Cardiac septum (tissue), 1 donor: Measurements from ENCODE around the gene RNASEL. TPM values are rescaled to one million over a fixed set of nuclear protein-coding genes. Genes with fewer than 3 reads are reported as not detected.

Source experiments
- DNase-seq: peaks from one replicate; pipeline ENCODE4 v3.0.0-alpha.2; 2020; ENCODE audit warnings: low spot score
- intact Hi-C: fragments of 100-400 bp; cut with DNase I; formaldehyde crosslinking; loops from one replicate; pipeline ENCODE4 v1.14.0; 2022
- total RNA-seq: library from RNA; stranded (reverse); fragmentation: NEBNext Ultra II Directional; extraction: Animal tissue kit (Norgen Biotek cat#: 25700); gene quantifications from one replicate; pipeline ENCODE4 v1.2.1, GENCODE V29; 2021
- donor health status: DM: no; HTN: no; CAD: no.

RNASEL gene
- total RNA-seq, 1 donor from 2014 or later = 3.3 TPM

GRCh38 chr1:182624577-182624976 lies 35.5 kb upstream of the RNASEL start:
- no peak for DNase-seq
- intact Hi-C loops = no loop called here

- intact Hi-C loops = no loop called here
- DNase-seq = no peak
Observed at GRCh38 chr1:182622901-182623528, 34.0 kb upstream of the RNASEL start.

GRCh38 chr1:182621906-182622305 lies 32.9 kb upstream of the RNASEL start:
- no peak for DNase-seq
- intact Hi-C loops = no loop called here

GRCh38 chr1:182620924-182621585 lies 32.0 kb upstream of the RNASEL start:
- intact Hi-C loops = no loop called here
- no peak for DNase-seq

GRCh38 chr1:182617734-182618351 lies 28.8 kb upstream of the RNASEL start:
- intact Hi-C loops = loop anchor here (5.0 kb wide), 1 partner anchor 59 kb away; no protein-coding TSS in a partner anchor
- no peak for DNase-seq

GRCh38 chr1:182617014-182617429 lies 28.0 kb upstream of the RNASEL start:
- DNase-seq = no peak
- intact Hi-C loops = loop anchor here (5.0 kb wide), 1 partner anchor 60 kb away; no protein-coding TSS in a partner anchor

GRCh38 chr1:182616130-182617013 lies 27.3 kb upstream of the RNASEL start:
- intact Hi-C loops = loop anchor here (5.0 kb wide), 1 partner anchor 61 kb away; no protein-coding TSS in a partner anchor

GRCh38 chr1:182615468-182616129 lies 26.5 kb upstream of the RNASEL start:
- DNase-seq = no peak

More at GRCh38 chr1:182616130-182617013, 27.3 kb upstream of the RNASEL start:
- DNase-seq = peak; percentile 83

GRCh38 chr1:182614796-182615454 lies 25.9 kb upstream of the RNASEL start:
- intact Hi-C loops = loop anchor here (5.0 kb wide), 1 partner anchor 62 kb away; no protein-coding TSS in a partner anchor
- peak; percentile 94 for DNase-seq

More at GRCh38 chr1:182615468-182616129, 26.5 kb upstream of the RNASEL start:
- intact Hi-C loops = loop anchor here (5.0 kb wide), 1 partner anchor 62 kb away; no protein-coding TSS in a partner anchor

- intact Hi-C loops = no loop called here
- DNase-seq = no peak
Observed at GRCh38 chr1:182611787-182612186, 22.7 kb upstream of the RNASEL start.

GRCh38 chr1:182611326-182611725 lies 22.3 kb upstream of the RNASEL start:
- intact Hi-C loops = no loop called here
- no peak for DNase-seq

GRCh38 chr1:182610606-182611194 lies 21.6 kb upstream of the RNASEL start:
- no peak for DNase-seq
- intact Hi-C loops = no loop called here

GRCh38 chr1:182608845-182609610 lies 20.0 kb upstream of the RNASEL start:
- intact Hi-C loops = no loop called here
- no peak for DNase-seq

- no peak for DNase-seq
- intact Hi-C loops = no loop called here
Observed at GRCh38 chr1:182608236-182608635, 19.2 kb upstream of the RNASEL start.

- intact Hi-C loops = no loop called here
Observed at GRCh38 chr1:182607566-182607965, 18.5 kb upstream of the RNASEL start.

GRCh38 chr1:182604175-182605164 lies 15.4 kb upstream of the RNASEL start, which contains the start of gene RGS16:
TSS of gene RGS16 (minus strand) at chr1:182604389. CDS start at chr1:182604259, 130 bp downstream.
- intact Hi-C loops = loop anchor here (5.0 kb wide), 2 partner anchors 118 to 233 kb away; partner anchors contain the start of gene DHX9
- DNase-seq = peak; percentile 97

More at GRCh38 chr1:182607566-182607965, 18.5 kb upstream of the RNASEL start:
- no peak for DNase-seq
